Measurements from ENCODE around the gene RAPGEF1. TPM values are rescaled to one million over a fixed set of nuclear protein-coding genes. Genes with fewer than 3 reads are reported as not detected.
A peak's percentile ranks its signal among the peaks of the same experiment; 100 is the strongest.

The RAPGEF1 gene
- total RNA-seq, 1 experiment from 2014 or later, result 55.6 TPM

DNA sequence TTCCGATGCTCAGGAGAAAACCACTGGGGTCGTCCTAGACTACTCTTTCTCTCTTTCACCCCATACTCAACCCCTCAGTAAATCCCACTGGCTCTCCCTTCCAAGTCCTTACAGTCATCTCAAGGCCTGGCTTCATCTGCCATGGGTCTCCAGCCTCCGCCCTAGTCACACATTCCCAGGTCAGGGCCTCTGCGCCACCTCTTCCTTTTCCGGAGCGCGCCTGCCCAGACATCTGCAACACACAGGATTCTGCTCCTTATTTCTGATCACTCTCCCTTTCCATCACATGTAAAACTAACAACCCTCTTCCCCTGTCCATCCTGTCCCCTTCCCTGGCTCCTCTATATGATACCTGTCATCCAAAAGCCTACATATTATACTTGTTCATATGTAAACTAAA lies 39.8 kb downstream of the RAPGEF1 start:
- no peak overlapping the region for H4K5ac ChIP-seq (ENCODE audit: insufficient read length, low read depth, low read length)
- no peak overlapping the region for H3K27ac ChIP-seq (ENCODE audit: insufficient read length, low read depth, low read length)
- no peak overlapping the region for H3K14ac ChIP-seq (ENCODE audit: insufficient read depth, low read length)
- peak overlapping the region; percentile 21 for H2BK12ac ChIP-seq (ENCODE audit: insufficient read length, low read depth, low read length)
- Mint-ChIP-seq H3K4me3 (no peak overlapping the region), H3K36me3 (ENCODE audit: insufficient read depth in 1 of 3, low read depth in 3 of 3) (peaks cover 0 to 2% (median 0%) of the 10 kb centered on the region in 3 experiments; a peak in 2 of 7 replicates), H3K9me3 (no peaks in the 10 kb centered on the region; a peak in 1 of 5 replicates), H3K27me3 (ENCODE audit: low read depth) (no peaks in the 10 kb centered on the region), H3K27ac (peak overlapping the region in 2 of 3 experiments; percentile 2 to 7; a peak in 3 of 7 replicates), H3K4me1 (peaks cover 78 to 84% of the 10 kb centered on the region in 2 experiments)
- no CpG with 5 or more reads among the region's 7 CpGs for WGBS (ENCODE audit: extremely low coverage, insufficient read length, low lambda C conversion rate)
- H2AK5ac ChIP-seq (ENCODE audit: insufficient read length, low read length), result peak overlapping the region; percentile 19
- H3K79me2 ChIP-seq (ENCODE audit: insufficient read depth, low read length), result peaks cover 15% of the 10 kb centered on the region; the same call in 1 of the 2 replicates
- H2BK20ac ChIP-seq (ENCODE audit: low read depth, low read length, poor library complexity, severe bottlenecking), result no peak overlapping the region
- no peaks in the 10 kb centered on the region for H3K79me1 ChIP-seq (ENCODE audit: insufficient read depth, low read depth, low read length, poor library complexity, severe bottlenecking)
- no peak overlapping the region for H3K9ac ChIP-seq (ENCODE audit: extremely low read depth, insufficient read length, low read length)
- no peak overlapping the region for H4K8ac ChIP-seq (replicated peaks; ENCODE audit: insufficient read length, low read depth, low read length)
- H2AFZ ChIP-seq (ENCODE audit: low read length), result no peak overlapping the region
- H2BK120ac ChIP-seq (ENCODE audit: low read depth, low read length, poor library complexity, severe bottlenecking), result no peak overlapping the region
- no peak overlapping the region for H3K18ac ChIP-seq (ENCODE audit: insufficient read length, low read depth, low read length)
- H3K56ac ChIP-seq (ENCODE audit: insufficient read length, low read depth, low read length), result no peak overlapping the region
- H3K27me3 ChIP-seq (ENCODE audit: insufficient read depth, low read length), result no peaks in the 10 kb centered on the region
- H2BK5ac ChIP-seq (ENCODE audit: insufficient read length, low read length), result no peak overlapping the region
- no peak overlapping the region for H3K23ac ChIP-seq (ENCODE audit: insufficient read length, low read depth, low read length)
- peaks cover 17% of the 10 kb centered on the region for H3K4me1 ChIP-seq (ENCODE audit: insufficient read depth, low read length)
- no peak overlapping the region for H3T11ph ChIP-seq (ENCODE audit: low read length)
- DNase-seq, result no peak
- H4K91ac ChIP-seq (ENCODE audit: insufficient read length, low read depth, low read length), result no peak overlapping the region
- H3K4ac ChIP-seq (ENCODE audit: low read depth, low read length), result no peak overlapping the region
- H2BK15ac ChIP-seq (ENCODE audit: low read depth, low read length), result no peak overlapping the region
- H4K20me1 ChIP-seq (ENCODE audit: control insufficient read depth, insufficient read depth, insufficient read length), result no peaks in the 10 kb centered on the region
- no peaks in the 10 kb centered on the region for H3K9me3 ChIP-seq (ENCODE audit: control insufficient read depth, low read depth, low read length)
- no peaks in the 10 kb centered on the region for H3K23me2 ChIP-seq (ENCODE audit: insufficient read length, low read depth, low read length, poor library complexity, severe bottlenecking)
- no peak overlapping the region for H3K4me2 ChIP-seq (ENCODE audit: insufficient read depth, insufficient read length, low read length)
- TF ChIP-seq CTCF (conservative IDR thresholded peaks at IDR 0.05), result no peak

All from H9 (cell line).